ENCODE data around the gene MB21D2.

The MB21D2 gene

GRCh38 chr3:192848371-192849233 lies 69.1 kb downstream of the MB21D2 start:
- Histone ChIP-seq H3K27ac (no peak overlapping the region), H3K9me3 (no peaks in the 10 kb centered on the region), H3K4me3 (no peak overlapping the region), H3K4me2 (no peak overlapping the region), H3K4me1 (no peaks in the 10 kb centered on the region), H3K36me3 (no peaks in the 10 kb centered on the region), H3K9ac (no peak overlapping the region), H3K27me3 (no peaks in the 10 kb centered on the region), H4K20me1 (no peaks in the 10 kb centered on the region)
- no peak for TF ChIP-seq Cebpa-rat (IDR thresholded peaks at IDR 0.05)

- Histone ChIP-seq H3K4me1 (no peaks in the 10 kb centered on the region), H3K9ac (no peak overlapping the region), H4K20me1 (no peaks in the 10 kb centered on the region), H3K27me3 (no peaks in the 10 kb centered on the region), H3K4me3 (no peak overlapping the region), H3K9me3 (no peaks in the 10 kb centered on the region), H3K27ac (no peak overlapping the region), H3K36me3 (no peaks in the 10 kb centered on the region), H3K4me2 (no peak overlapping the region)
- no peak for TF ChIP-seq Cebpa-rat (IDR thresholded peaks at IDR 0.05)
These were observed 69.7 kb downstream of the MB21D2 start for GRCh38 chr3:192847941-192848340.

- Histone ChIP-seq H3K4me1 (no peaks in the 10 kb centered on the region), H3K4me3 (no peak overlapping the region), H3K36me3 (no peaks in the 10 kb centered on the region), H3K27me3 (no peaks in the 10 kb centered on the region), H3K4me2 (no peak overlapping the region), H3K27ac (no peak overlapping the region), H3K9ac (no peak overlapping the region), H3K9me3 (no peaks in the 10 kb centered on the region), H4K20me1 (no peaks in the 10 kb centered on the region)
- TF ChIP-seq Cebpa-rat (IDR thresholded peaks at IDR 0.05): no peak
These were observed 72.2 kb downstream of the MB21D2 start for GRCh38 chr3:192845526-192845855.

GRCh38 chr3:192844836-192845525 lies 72.7 kb downstream of the MB21D2 start:
- no peak overlapping the region for H3K27ac ChIP-seq
- no peaks in the 10 kb centered on the region for H3K36me3 ChIP-seq
- H3K27me3 ChIP-seq: no peaks in the 10 kb centered on the region
- no peak overlapping the region for H3K4me3 ChIP-seq
- H4K20me1 ChIP-seq: no peaks in the 10 kb centered on the region
- no peak overlapping the region for H3K9ac ChIP-seq
- H3K4me1 ChIP-seq: no peaks in the 10 kb centered on the region
- H3K9me3 ChIP-seq: no peaks in the 10 kb centered on the region
- no peak overlapping the region for H3K4me2 ChIP-seq
- no peak for TF ChIP-seq Cebpa-rat (IDR thresholded peaks at IDR 0.05)

GRCh38 chr3:192844486-192844765 lies 73.2 kb downstream of the MB21D2 start:
- no peak overlapping the region for H3K9ac ChIP-seq
- no peak overlapping the region for H3K4me2 ChIP-seq
- H3K9me3 ChIP-seq: no peaks in the 10 kb centered on the region
- H3K27me3 ChIP-seq: no peaks in the 10 kb centered on the region
- TF ChIP-seq Cebpa-rat (IDR thresholded peaks at IDR 0.05): no peak
- H3K4me1 ChIP-seq: no peaks in the 10 kb centered on the region
- H3K36me3 ChIP-seq: no peaks in the 10 kb centered on the region
- no peaks in the 10 kb centered on the region for H4K20me1 ChIP-seq
- H3K27ac ChIP-seq: no peak overlapping the region
- H3K4me3 ChIP-seq: no peak overlapping the region

- H4K20me1 ChIP-seq: no peaks in the 10 kb centered on the region
- no peak overlapping the region for H3K9ac ChIP-seq
- no peaks in the 10 kb centered on the region for H3K4me1 ChIP-seq
- no peaks in the 10 kb centered on the region for H3K36me3 ChIP-seq
- H3K27me3 ChIP-seq: no peaks in the 10 kb centered on the region
- no peak overlapping the region for H3K4me3 ChIP-seq
- no peak for TF ChIP-seq Cebpa-rat (IDR thresholded peaks at IDR 0.05)
- H3K4me2 ChIP-seq: no peak overlapping the region
- no peak overlapping the region for H3K27ac ChIP-seq
- no peaks in the 10 kb centered on the region for H3K9me3 ChIP-seq
These were observed 73.8 kb downstream of the MB21D2 start for GRCh38 chr3:192843723-192844485.

GRCh38 chr3:192843119-192843518 lies 74.5 kb downstream of the MB21D2 start:
- no peak overlapping the region for H3K27ac ChIP-seq
- H3K9ac ChIP-seq: no peak overlapping the region
- H3K27me3 ChIP-seq: no peaks in the 10 kb centered on the region
- no peaks in the 10 kb centered on the region for H4K20me1 ChIP-seq
- H3K4me2 ChIP-seq: no peak overlapping the region
- no peak for TF ChIP-seq Cebpa-rat (IDR thresholded peaks at IDR 0.05)
- H3K4me1 ChIP-seq: no peaks in the 10 kb centered on the region
- no peaks in the 10 kb centered on the region for H3K9me3 ChIP-seq
- H3K36me3 ChIP-seq: no peaks in the 10 kb centered on the region
- H3K4me3 ChIP-seq: no peak overlapping the region

GRCh38 chr3:192842711-192843110 lies 74.9 kb downstream of the MB21D2 start:
- Histone ChIP-seq H3K36me3 (no peaks in the 10 kb centered on the region), H4K20me1 (no peaks in the 10 kb centered on the region), H3K4me3 (no peak overlapping the region), H3K27ac (no peak overlapping the region), H3K4me2 (no peak overlapping the region), H3K27me3 (no peaks in the 10 kb centered on the region), H3K9ac (no peak overlapping the region), H3K9me3 (no peaks in the 10 kb centered on the region), H3K4me1 (no peaks in the 10 kb centered on the region)
- TF ChIP-seq Cebpa-rat (IDR thresholded peaks at IDR 0.05): no peak

- no peak overlapping the region for H3K4me3 ChIP-seq
- no peaks in the 10 kb centered on the region for H3K9me3 ChIP-seq
- no peaks in the 10 kb centered on the region for H3K4me1 ChIP-seq
- no peak overlapping the region for H3K27ac ChIP-seq
- H3K9ac ChIP-seq: no peak overlapping the region
- no peak for TF ChIP-seq Cebpa-rat (IDR thresholded peaks at IDR 0.05)
- no peaks in the 10 kb centered on the region for H4K20me1 ChIP-seq
- no peaks in the 10 kb centered on the region for H3K36me3 ChIP-seq
- H3K4me2 ChIP-seq: no peak overlapping the region
- no peaks in the 10 kb centered on the region for H3K27me3 ChIP-seq
These were observed 75.5 kb downstream of the MB21D2 start for GRCh38 chr3:192842138-192842537.

- no peak for TF ChIP-seq Cebpa-rat (IDR thresholded peaks at IDR 0.05)
- Histone ChIP-seq H3K9ac (no peak overlapping the region), H3K4me3 (no peak overlapping the region), H3K27ac (no peak overlapping the region), H3K27me3 (no peaks in the 10 kb centered on the region), H4K20me1 (no peaks in the 10 kb centered on the region), H3K36me3 (no peaks in the 10 kb centered on the region), H3K4me2 (no peak overlapping the region), H3K4me1 (no peaks in the 10 kb centered on the region), H3K9me3 (no peaks in the 10 kb centered on the region)
These were observed 76.2 kb downstream of the MB21D2 start for GRCh38 chr3:192841428-192841827.

Measured in BLaER1 (cell line).